GM18870 (cell line): ENCODE data around the gene TAMM41.
"Not testable (repeated sequence)": the region's sequence is repeated elsewhere in the genome, so short reads cannot be mapped to it uniquely, and the experiment has no call there.

Experiments used
- ATAC-seq: cut with Tn5 transposase; IDR thresholded peaks from one replicate; pipeline ENCODE4 v1.9.1; 2021; ENCODE audit warnings: moderate library complexity; ENCODE audit not compliant: unreplicated experiment

The TAMM41 gene

GRCh38 chr3:11818033-11818432 is 28.7 kb downstream of the TAMM41 start:
- no peak for ATAC-seq

GRCh38 chr3:11815111-11815510 is 31.6 kb downstream of the TAMM41 start:
- ATAC-seq: no peak

GRCh38 chr3:11814663-11815062 is 32.0 kb downstream of the TAMM41 start:
- no peak for ATAC-seq

- no peak for ATAC-seq
Measured at GRCh38 chr3:11810276-11810675, 36.4 kb downstream of the TAMM41 start.

- ATAC-seq: no peak
Measured at GRCh38 chr3:11808231-11808630, 38.5 kb downstream of the TAMM41 start.

GRCh38 chr3:11807686-11808085 is 39.0 kb downstream of the TAMM41 start:
- ATAC-seq: no peak

- no peak for ATAC-seq
Measured at GRCh38 chr3:11805716-11806115, 41.0 kb downstream of the TAMM41 start.

- ATAC-seq: no peak
Measured at GRCh38 chr3:11803977-11804892, 42.5 kb downstream of the TAMM41 start.

- no peak for ATAC-seq
Measured at GRCh38 chr3:11799791-11800190, 46.9 kb downstream of the TAMM41 start.

- no peak for ATAC-seq
Measured at GRCh38 chr3:11794927-11795326, 51.8 kb downstream of the TAMM41 start.

GRCh38 chr3:11791339-11792200 is 55.1 kb downstream of the TAMM41 start:
- no peak for ATAC-seq

- ATAC-seq: no peak
Measured at GRCh38 chr3:11789412-11789811, 57.3 kb downstream of the TAMM41 start.

- ATAC-seq: no peak
Measured at GRCh38 chr3:11784971-11785377, 61.7 kb downstream of the TAMM41 start.

GRCh38 chr3:11780341-11780740 is 66.3 kb downstream of the TAMM41 start:
- no peak for ATAC-seq

GRCh38 chr3:11779626-11780025 is 67.1 kb downstream of the TAMM41 start:
- no peak for ATAC-seq

GRCh38 chr3:11778248-11778647 is 68.4 kb downstream of the TAMM41 start:
- no peak for ATAC-seq

GRCh38 chr3:11776346-11776745 is 70.3 kb downstream of the TAMM41 start:
- no peak for ATAC-seq

- no peak for ATAC-seq
Measured at GRCh38 chr3:11775493-11775892, 71.2 kb downstream of the TAMM41 start.

GRCh38 chr3:11774296-11774877 is 72.3 kb downstream of the TAMM41 start:
- no peak for ATAC-seq

GRCh38 chr3:11771931-11772330 is 74.8 kb downstream of the TAMM41 start:
- ATAC-seq: not testable (repeated sequence)
